DND-41 (cell line): ENCODE results near the gene RGS6.
A peak's percentile ranks its signal among the peaks of the same experiment; 100 is the strongest.

Source experiments
- ATAC-seq: fragments of 200-7000 bp; cut with Tn5 transposase; 3 replicates; pipeline ENCODE4 v1.9.1; 2021; ENCODE audit warnings: low read depth; ENCODE audit not compliant: insufficient read depth
- DNase-seq: peaks from one replicate; pipeline ENCODE4 v3.0.0-alpha.2; 2020
- H2AFZ ChIP-seq: 2 replicates; pipeline ENCODE4 v1.6.0; 2012; ENCODE audit warnings: low read depth, low read length
- H3K27ac ChIP-seq: 2 replicates; pipeline ENCODE4 v1.5.1; 2012; ENCODE audit warnings: low read length, inconsistent platforms
- H3K27me3 ChIP-seq: fragments of 200-600 bp; sonication (generic); 2 replicates; pipeline ENCODE4 v1.6.0; 2012; ENCODE audit warnings: low read length, mild to moderate bottlenecking, inconsistent platforms; ENCODE audit not compliant: insufficient read depth, poor library complexity
- H3K36me3 ChIP-seq: 2 replicates; pipeline ENCODE4 v1.5.1; 2012; ENCODE audit warnings: low read length, inconsistent platforms; ENCODE audit not compliant: insufficient read depth
- H3K4me1 ChIP-seq: 2 replicates; pipeline ENCODE4 v1.5.1; 2012; ENCODE audit warnings: mild to moderate bottlenecking, low read length; ENCODE audit not compliant: insufficient read depth
- H3K4me2 ChIP-seq: 2 replicates; pipeline ENCODE4 v1.6.0; 2012; ENCODE audit warnings: mild to moderate bottlenecking, moderate library complexity, low read length, inconsistent platforms; ENCODE audit not compliant: insufficient read depth
- H3K4me3 ChIP-seq, 2 experiments: fragments of 200-600 bp in 1 of 2; shearing (Covaris generic) in 1 of 2; 2 replicates each; pipeline ENCODE4 v1.5.1; 2012 to 2016; ENCODE audit warnings: inconsistent platforms in 2 of 2, low read length in 2 of 2, mild to moderate bottlenecking in 2 of 2, low read depth in 1 of 2, moderate library complexity in 1 of 2
- H3K79me2 ChIP-seq: 2 replicates; pipeline ENCODE4 v1.6.0; 2012; ENCODE audit warnings: low read length, inconsistent platforms; ENCODE audit not compliant: insufficient read depth
- H3K9ac ChIP-seq: 2 replicates; pipeline ENCODE4 v1.6.0; 2012; ENCODE audit warnings: low read depth, mild to moderate bottlenecking, inconsistent platforms, low read length, moderate library complexity
- H3K9me3 ChIP-seq: 2 replicates; pipeline ENCODE4 v1.5.1; 2012; ENCODE audit warnings: low read length, moderate library complexity, mild to moderate bottlenecking, inconsistent platforms; ENCODE audit not compliant: insufficient read depth, severe bottlenecking
- H4K20me1 ChIP-seq: 2 replicates; pipeline ENCODE4 v1.6.0; 2012; ENCODE audit warnings: low read length; ENCODE audit not compliant: insufficient read depth
- EZH2 ChIP-seq: IDR thresholded peaks from 3 replicates; pipeline ENCODE4 v1.6.1; 2012; ENCODE audit warnings: borderline replicate concordance, low read depth, mild to moderate bottlenecking, moderate library complexity, low read length, inconsistent platforms; ENCODE audit not compliant: severe bottlenecking
- TF ChIP-seq, protein P1 (sequence below): IDR thresholded peaks from 2 replicates; pipeline ENCODE4 v1.5.1; 2012; ENCODE audit warnings: borderline replicate concordance, low read length, moderate library complexity, mild to moderate bottlenecking; ENCODE audit not compliant: poor library complexity, severe bottlenecking; ENCODE audit errors: extremely low read depth

RGS6 gene

DNA sequence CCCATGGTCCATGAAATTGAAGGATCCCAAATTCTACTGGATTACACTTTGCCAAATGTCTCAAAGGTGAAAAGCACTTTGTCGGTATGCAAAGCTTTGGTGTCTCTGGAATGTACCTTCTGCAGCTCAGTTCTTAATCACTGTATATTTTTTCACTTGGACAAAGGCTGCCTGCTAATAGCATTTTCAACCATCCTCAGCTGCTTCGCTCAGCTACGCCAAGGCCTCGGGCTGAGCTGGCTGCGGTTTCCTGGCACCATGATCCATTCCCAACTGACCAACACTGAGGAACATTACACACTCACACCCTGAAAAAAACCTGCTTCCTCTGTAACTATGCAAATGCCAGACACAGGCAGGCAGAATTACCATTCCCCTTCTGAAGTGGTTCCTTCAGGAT is 626.5 kb downstream of the RGS6 start:
- Histone ChIP-seq H3K36me3 (no peaks in the 10 kb centered on the region), H3K4me1 (no peaks in the 10 kb centered on the region), H2AFZ (no peak overlapping the region), H3K27ac (no peak overlapping the region), H3K79me2 (no peaks in the 10 kb centered on the region), H3K4me3 (no peak overlapping the region), H3K27me3 (peaks cover 44% of the 10 kb centered on the region), H3K9ac (no peak overlapping the region), H4K20me1 (peaks cover 5% of the 10 kb centered on the region), H3K9me3 (no peaks in the 10 kb centered on the region), H3K4me2 (no peak overlapping the region)
- DNase-seq (no peak), ATAC-seq (no peak)
- TF ChIP-seq, protein P1, sequence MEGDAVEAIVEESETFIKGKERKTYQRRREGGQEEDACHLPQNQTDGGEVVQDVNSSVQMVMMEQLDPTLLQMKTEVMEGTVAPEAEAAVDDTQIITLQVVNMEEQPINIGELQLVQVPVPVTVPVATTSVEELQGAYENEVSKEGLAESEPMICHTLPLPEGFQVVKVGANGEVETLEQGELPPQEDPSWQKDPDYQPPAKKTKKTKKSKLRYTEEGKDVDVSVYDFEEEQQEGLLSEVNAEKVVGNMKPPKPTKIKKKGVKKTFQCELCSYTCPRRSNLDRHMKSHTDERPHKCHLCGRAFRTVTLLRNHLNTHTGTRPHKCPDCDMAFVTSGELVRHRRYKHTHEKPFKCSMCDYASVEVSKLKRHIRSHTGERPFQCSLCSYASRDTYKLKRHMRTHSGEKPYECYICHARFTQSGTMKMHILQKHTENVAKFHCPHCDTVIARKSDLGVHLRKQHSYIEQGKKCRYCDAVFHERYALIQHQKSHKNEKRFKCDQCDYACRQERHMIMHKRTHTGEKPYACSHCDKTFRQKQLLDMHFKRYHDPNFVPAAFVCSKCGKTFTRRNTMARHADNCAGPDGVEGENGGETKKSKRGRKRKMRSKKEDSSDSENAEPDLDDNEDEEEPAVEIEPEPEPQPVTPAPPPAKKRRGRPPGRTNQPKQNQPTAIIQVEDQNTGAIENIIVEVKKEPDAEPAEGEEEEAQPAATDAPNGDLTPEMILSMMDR, result no peak
- no peak for TF ChIP-seq EZH2

DNA sequence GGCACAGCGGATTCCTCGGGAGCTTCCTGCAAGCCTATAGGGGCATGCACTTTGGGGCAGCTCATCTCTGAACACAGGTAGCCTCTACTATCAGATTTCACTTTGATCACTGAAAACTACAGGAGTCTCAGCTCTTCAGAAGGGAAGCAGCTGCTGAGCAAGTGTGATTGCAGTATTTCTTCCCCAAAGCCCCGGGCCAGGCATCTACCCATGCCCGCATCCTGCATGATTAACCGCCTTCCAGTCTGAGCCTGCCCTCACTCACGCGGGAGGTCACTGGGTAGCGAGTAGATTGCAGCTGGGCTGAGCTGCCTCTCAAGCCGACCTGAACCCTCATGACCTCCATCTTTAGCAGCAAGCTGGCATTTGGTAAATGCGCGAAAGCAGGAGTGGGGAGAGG is 627.0 kb downstream of the RGS6 start:
- DNase-seq, result peak; percentile 20

DNA sequence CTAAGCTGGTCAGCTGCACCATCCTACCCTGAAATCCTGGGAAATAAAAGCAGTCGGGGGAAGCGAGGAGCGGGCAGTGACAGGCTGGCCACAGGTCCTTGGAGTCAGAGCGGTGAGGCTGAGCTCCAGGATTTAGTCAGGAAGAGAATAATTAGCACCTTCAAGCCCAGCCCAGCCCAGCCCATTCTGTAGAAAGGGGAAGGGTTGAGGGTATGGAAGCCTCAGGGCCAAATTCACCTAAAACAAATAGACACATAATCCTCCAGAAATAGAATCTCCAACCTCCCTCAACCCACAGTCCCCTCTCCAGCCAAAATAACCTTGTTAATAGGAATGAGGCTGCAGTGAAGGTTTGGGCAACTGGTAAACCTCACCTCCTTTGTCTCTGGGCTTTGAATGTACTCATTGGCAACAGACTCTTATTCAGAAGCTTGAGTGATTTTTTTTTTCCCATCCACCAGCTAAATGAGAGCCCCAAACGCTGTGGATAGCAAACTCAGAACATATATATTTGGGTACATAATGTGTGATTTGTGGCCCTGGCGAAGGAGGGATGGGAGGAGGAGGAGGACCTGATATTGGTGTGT is 627.5 kb downstream of the RGS6 start:
- Histone ChIP-seq H2AFZ (no peak overlapping the region), H3K9ac (no peak overlapping the region), H3K79me2 (no peaks in the 10 kb centered on the region), H3K4me1 (no peaks in the 10 kb centered on the region), H3K9me3 (no peaks in the 10 kb centered on the region), H3K4me3 (no peak overlapping the region), H4K20me1 (peaks cover 5% of the 10 kb centered on the region), H3K36me3 (no peaks in the 10 kb centered on the region), H3K27me3 (peaks cover 37% of the 10 kb centered on the region), H3K27ac (no peak overlapping the region), H3K4me2 (no peak overlapping the region)
- DNase-seq (no peak), ATAC-seq (no peak)
- TF ChIP-seq, protein P1, result no peak
- TF ChIP-seq EZH2, result no peak

More for the DNA sequence above, 627.0 kb downstream of the RGS6 start:
- no peaks in the 10 kb centered on the region for H3K9me3 ChIP-seq
- peaks cover 5% of the 10 kb centered on the region for H4K20me1 ChIP-seq
- H3K79me2 ChIP-seq, result no peaks in the 10 kb centered on the region
- H3K9ac ChIP-seq, result no peak overlapping the region
- H3K4me2 ChIP-seq, result no peak overlapping the region
- TF ChIP-seq, protein P1, result no peak
- TF ChIP-seq EZH2, result no peak
- no peaks in the 10 kb centered on the region for H3K4me1 ChIP-seq
- peak; percentile 49; the same call in 1 of the 3 replicates for ATAC-seq
- no peaks in the 10 kb centered on the region for H3K36me3 ChIP-seq
- peaks cover 43% of the 10 kb centered on the region for H3K27me3 ChIP-seq
- H2AFZ ChIP-seq, result no peak overlapping the region
- no peak overlapping the region for H3K4me3 ChIP-seq
- no peak overlapping the region for H3K27ac ChIP-seq

DNA sequence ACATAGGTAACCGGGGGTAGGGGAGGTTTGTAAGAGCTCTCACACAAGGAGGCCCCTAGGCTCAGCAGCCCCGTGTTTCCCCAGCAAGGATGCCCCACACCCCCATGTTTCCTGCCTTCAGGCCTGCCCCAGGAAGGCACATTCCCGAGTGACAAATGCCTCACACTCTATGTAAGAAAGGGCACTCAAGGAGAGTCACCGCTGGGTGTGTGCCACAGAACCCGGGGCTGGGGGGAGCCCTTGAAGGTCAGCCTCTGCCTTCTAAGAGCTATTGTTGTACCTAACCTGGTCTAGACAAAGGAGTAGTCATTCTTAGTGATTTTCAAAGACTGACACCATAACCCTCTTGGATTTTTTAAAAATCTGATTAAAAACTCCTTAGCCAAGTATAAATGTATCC is 628.1 kb downstream of the RGS6 start:
- Histone ChIP-seq H3K36me3 (no peaks in the 10 kb centered on the region), H4K20me1 (peaks cover 5% of the 10 kb centered on the region), H3K79me2 (no peaks in the 10 kb centered on the region), H3K9me3 (no peaks in the 10 kb centered on the region), H3K4me1 (no peaks in the 10 kb centered on the region), H3K4me2 (no peak overlapping the region), H3K9ac (no peak overlapping the region), H3K27ac (no peak overlapping the region), H3K27me3 (peaks cover 33% of the 10 kb centered on the region), H3K4me3 (no peak overlapping the region), H2AFZ (no peak overlapping the region)
- DNase-seq, result no peak
- TF ChIP-seq EZH2, result no peak
- TF ChIP-seq, protein P1, result no peak
- ATAC-seq, result no peak
